Central memory CD8-positive, alpha-beta T cell (primary cell): Measurements from ENCODE around the gene CBL.

Experiments
- ATAC-seq: fragments of 150-1000 bp; cut with Tn5 transposase; replicated peaks from 2 replicates; pipeline ENCODE4 v1.10.0; 2022; ENCODE audit warnings: mild to moderate bottlenecking, moderate FRiP score, moderate number of reproducible peaks; ENCODE audit not compliant: poor library complexity, severe bottlenecking; ENCODE audit errors: extremely low read depth
- DNase-seq, 2 donors: peaks; one replicate each; pipeline ENCODE4 v3.0.0; 2021; ENCODE audit warnings: low spot score in 2 of 2
- H3K27ac Mint-ChIP-seq: one replicate; pipeline ENCODE4 v1.8.0; 2022; ENCODE audit warnings: low read depth, mild to moderate bottlenecking, moderate library complexity, mixed read lengths
- H3K27me3 Mint-ChIP-seq: one replicate; pipeline ENCODE4 v1.8.0; 2022; ENCODE audit warnings: mixed read lengths
- H3K36me3 Mint-ChIP-seq: one replicate; pipeline ENCODE4 v1.8.0; 2022; ENCODE audit warnings: mild to moderate bottlenecking, moderate library complexity, mixed read lengths; ENCODE audit not compliant: insufficient read depth
- H3K4me1 Mint-ChIP-seq: one replicate; pipeline ENCODE4 v1.8.0; 2022; ENCODE audit warnings: mixed read lengths
- H3K4me3 Mint-ChIP-seq: one replicate; pipeline ENCODE4 v1.8.0; 2022; ENCODE audit warnings: mild to moderate bottlenecking, moderate library complexity, mixed read lengths
- H3K9me3 Mint-ChIP-seq: one replicate; pipeline ENCODE4 v1.8.0; 2022; ENCODE audit warnings: mixed read lengths

CBL gene

DNA sequence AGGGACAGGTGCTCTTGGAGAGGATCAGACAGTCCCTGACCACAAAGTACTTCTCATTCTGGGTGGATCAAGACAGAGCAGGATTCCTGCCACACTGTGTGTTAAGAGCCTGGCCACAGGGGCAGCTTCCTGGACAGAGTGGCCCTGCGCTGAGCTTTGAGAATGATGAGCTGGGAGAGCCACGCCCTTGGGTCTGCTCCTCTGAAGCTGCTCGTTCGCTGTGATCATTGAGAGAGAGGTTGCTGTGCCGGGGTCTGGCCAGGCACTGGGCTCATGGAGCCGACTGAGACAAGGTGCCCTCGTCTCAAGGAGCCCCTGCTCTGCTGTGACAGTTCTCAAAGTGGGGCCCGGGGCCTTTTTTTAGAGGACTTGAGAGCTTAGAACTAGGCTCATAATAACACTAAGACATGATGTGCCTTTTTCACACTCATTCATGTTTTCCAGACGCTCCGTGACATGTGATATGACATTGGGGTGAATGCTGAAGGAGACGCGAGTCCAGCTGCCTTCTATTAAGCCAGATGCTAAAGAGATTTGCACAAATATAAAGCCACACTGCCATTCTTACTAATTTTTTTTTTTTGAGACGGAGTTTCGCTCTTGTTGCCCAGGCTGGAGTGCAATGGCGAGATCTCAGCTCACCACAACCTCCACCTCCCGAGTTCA is 141.9 kb downstream of the CBL start:
- no peak for ATAC-seq
- H3K27ac Mint-ChIP-seq = no peak overlapping the region
- no peak overlapping the region for H3K4me3 Mint-ChIP-seq
- DNase-seq = no peak
- H3K4me1 Mint-ChIP-seq = no peaks in the 10 kb centered on the region
- no peaks in the 10 kb centered on the region for H3K9me3 Mint-ChIP-seq
- H3K27me3 Mint-ChIP-seq = peaks cover 73% of the 10 kb centered on the region
- H3K36me3 Mint-ChIP-seq = peaks cover 3% of the 10 kb centered on the region

DNA sequence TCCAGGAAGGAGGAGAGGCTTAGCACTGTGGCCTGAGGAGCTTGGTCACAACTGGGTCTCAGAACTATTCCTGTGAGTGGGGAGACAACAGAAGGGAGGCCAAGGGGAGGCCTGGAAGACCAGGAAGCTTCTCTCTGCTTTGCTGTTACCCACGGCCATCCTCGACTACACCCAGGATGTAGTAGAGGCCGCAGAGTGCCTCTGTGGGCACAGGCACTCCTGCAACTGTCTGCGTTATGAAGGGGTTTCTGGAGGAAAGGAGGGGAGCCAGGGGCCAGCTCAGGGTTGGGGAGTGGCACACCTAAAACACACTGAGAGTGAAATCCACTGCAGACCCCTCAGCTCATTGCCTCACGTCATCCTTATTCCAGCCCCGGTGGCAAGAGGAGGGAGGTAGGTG is 144.2 kb downstream of the CBL start:
- DNase-seq (no peak), ATAC-seq (no peak)
- Mint-ChIP-seq H3K36me3 (peaks cover 3% of the 10 kb centered on the region), H3K9me3 (no peaks in the 10 kb centered on the region), H3K4me3 (no peak overlapping the region), H3K4me1 (no peaks in the 10 kb centered on the region), H3K27me3 (peaks cover 59% of the 10 kb centered on the region), H3K27ac (no peak overlapping the region)

DNA sequence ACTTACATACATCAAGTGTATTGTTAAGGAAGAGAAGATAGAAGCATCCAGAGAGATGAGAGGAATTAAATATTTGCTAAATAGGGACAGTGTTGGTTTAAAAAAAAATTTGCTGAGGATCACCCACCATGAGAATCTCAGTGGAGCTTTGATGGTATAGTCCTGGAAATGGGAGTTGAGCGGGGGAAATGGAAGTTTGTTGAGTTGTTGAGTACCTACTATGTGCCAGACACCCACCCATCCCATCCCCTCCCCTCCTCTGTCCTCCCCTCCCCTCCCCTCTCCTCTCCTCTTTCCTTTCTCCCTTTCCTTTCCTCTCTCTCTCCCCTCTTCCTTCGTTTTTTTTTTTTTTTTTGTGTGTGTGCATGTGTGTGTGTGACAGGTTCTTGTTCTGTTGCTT is 145.1 kb downstream of the CBL start:
- ATAC-seq = no peak

DNA sequence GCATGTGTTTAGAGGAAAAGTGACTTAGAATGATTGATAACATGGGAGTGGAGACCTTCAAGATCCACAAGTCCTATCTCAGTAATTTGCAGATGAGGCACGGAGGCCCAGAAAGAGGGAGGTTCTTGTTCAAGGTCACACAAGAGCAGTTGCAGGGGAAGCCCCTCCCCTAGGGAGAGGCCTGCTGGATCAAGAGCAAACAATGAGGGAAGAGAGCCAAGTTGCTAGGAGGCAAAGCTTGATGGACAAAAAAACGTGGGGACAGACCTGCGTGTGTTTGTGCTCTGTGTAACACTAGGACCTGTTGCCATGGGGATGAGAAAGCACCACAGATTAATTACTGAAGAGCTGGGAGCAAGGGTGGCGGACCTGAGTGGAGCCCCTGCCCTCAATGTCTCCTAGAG is 146.7 kb downstream of the CBL start:
- Mint-ChIP-seq H3K27ac (no peak overlapping the region), H3K27me3 (peaks cover 59% of the 10 kb centered on the region), H3K4me1 (peaks cover 10% of the 10 kb centered on the region), H3K36me3 (peaks cover 6% of the 10 kb centered on the region), H3K4me3 (no peak overlapping the region), H3K9me3 (no peaks in the 10 kb centered on the region)
- no peak for DNase-seq
- no peak for ATAC-seq

More for the DNA sequence above, 145.1 kb downstream of the CBL start:
- no peak for DNase-seq
- H3K4me1 Mint-ChIP-seq = peaks cover 4% of the 10 kb centered on the region
- H3K4me3 Mint-ChIP-seq = no peak overlapping the region
- H3K27ac Mint-ChIP-seq = peak overlapping the region; percentile 52
- peaks cover 59% of the 10 kb centered on the region for H3K27me3 Mint-ChIP-seq
- no peaks in the 10 kb centered on the region for H3K9me3 Mint-ChIP-seq
- H3K36me3 Mint-ChIP-seq = peaks cover 3% of the 10 kb centered on the region

DNA sequence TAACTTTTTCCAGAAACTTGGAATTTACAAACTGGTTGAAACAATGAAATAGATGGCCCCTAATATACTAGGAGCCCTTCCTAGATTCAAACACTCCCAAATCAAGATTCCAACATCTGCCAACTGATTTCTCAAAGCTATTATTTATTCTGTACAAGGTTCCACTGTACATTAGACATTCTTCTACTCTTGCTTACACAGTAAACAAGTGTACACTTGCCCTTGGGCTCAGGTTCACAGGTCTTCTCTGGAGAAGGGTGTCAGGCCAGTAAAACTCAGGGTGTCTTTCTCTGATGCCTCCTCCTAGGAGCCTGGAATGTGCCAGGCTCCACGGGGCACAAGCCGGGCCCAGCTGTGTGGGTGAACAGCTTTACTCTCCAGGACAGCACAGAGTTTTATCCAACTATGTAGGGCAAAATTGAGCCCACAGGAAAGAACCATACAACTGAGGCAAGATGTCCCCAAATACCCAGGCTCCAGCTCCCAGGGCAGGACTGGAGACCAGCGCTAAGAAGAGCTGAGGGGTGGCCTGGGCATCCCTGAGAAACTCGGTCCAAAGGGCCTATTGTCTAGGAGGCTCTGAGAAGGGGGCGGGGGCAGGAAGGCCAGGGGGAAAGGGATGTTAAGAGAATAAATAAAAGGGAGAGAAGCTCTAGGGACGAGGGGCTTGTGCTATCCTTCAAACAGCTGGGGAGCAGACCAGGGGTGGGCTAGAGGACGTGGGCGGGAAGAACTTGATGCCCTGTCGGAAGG is 149.1 kb downstream of the CBL start:
- DNase-seq (no peak), ATAC-seq (no peak)
- Mint-ChIP-seq H3K4me1 (peaks cover 10% of the 10 kb centered on the region), H3K9me3 (no peaks in the 10 kb centered on the region), H3K36me3 (peaks cover 6% of the 10 kb centered on the region), H3K4me3 (peak overlapping the region; percentile 87), H3K27me3 (peaks cover 60% of the 10 kb centered on the region), H3K27ac (no peak overlapping the region)

DNA sequence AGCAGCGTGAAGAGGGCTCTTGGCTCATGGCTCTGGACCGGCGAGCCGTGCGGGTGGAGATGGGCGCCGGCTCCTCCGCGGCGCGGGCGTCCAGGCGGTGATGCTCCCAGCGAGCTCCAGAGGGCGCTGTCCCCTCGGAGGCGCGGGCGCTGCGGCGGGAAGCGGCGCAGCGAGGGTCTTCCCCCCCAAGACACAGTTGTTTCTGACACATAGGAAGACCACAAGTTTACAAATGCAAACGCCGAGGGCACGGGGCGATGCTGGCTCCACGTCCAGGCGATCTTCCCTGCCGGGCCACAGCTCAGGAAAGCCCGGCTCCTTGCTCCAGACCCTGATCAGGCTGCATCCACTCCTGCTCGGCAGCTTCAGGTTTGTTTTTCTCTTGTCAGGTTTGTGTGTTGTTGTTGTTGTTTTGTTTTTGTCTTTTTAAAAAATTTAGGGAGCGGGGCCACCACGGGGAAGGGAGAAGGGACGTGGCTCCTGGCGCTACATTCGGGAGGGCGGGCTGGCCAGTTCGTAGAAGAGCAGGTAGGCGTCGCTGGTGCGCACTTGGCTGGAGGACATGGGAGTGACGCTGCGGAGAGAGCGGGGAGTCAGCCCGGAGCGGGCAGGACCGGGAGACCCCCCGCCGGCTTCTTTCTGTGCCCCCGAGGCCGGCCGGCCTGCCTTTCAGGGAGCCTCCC is 150.4 kb downstream of the CBL start:
- Mint-ChIP-seq H3K27ac (peak overlapping the region; percentile 65), H3K27me3 (peaks cover 51% of the 10 kb centered on the region), H3K36me3 (peaks cover 6% of the 10 kb centered on the region), H3K4me3 (peak overlapping the region; percentile 87), H3K4me1 (peaks cover 10% of the 10 kb centered on the region), H3K9me3 (no peaks in the 10 kb centered on the region)
- ATAC-seq (peak; percentile 92), DNase-seq (peak; percentile 48 to 64)

DNA sequence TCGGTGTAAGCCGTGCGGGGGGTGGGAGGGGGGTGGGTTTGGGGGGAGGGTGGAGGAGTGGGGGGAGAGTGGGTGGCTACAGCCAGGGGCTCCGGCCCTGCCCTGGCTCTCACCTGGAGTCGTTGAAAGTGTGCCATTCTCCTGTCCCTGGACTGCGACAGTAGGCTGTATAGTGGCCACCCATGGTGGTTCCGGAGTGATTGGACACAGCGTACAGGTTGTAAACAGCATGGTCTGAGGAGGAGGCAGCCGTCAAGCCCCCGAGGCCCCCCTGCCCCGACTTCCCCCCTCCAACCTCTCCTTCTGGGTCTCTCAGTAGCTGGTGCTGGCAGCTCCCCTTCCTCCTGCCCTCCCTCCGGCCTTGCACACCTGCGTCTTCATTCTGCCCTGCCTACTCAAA is 150.9 kb downstream of the CBL start:
- peak overlapping the region; percentile 65 for H3K27ac Mint-ChIP-seq
- peaks cover 10% of the 10 kb centered on the region for H3K4me1 Mint-ChIP-seq
- peaks cover 48% of the 10 kb centered on the region for H3K27me3 Mint-ChIP-seq
- ATAC-seq (no peak), DNase-seq (no peak)
- peak overlapping the region; percentile 87 for H3K4me3 Mint-ChIP-seq
- H3K9me3 Mint-ChIP-seq = no peaks in the 10 kb centered on the region
- peaks cover 3% of the 10 kb centered on the region for H3K36me3 Mint-ChIP-seq
